Right renal cortex interstitium (tissue), 3 donors: ENCODE measurements around the gene NUP37. TPM values are rescaled to one million over a fixed set of nuclear protein-coding genes. Genes with fewer than 3 reads are reported as not detected.
"Not testable (repeated sequence)": the region's sequence is repeated elsewhere in the genome, so short reads cannot be mapped to it uniquely, and the experiment has no call there.

Experiments used
- DNase-seq, 3 donors: peaks; one replicate each; pipeline ENCODE4 v3.0.0-alpha.2; 2013; ENCODE audit warnings: low read depth in 3 of 3, low spot score in 2 of 3
- polyA plus RNA-seq, 3 donors: library from polyadenylated mRNA; unstranded; fragments of 120-200 nt; gene quantifications; one replicate each; pipeline ENCODE4 v1.2.1, GENCODE V29; 2013; ENCODE audit not compliant: insufficient read length in 3 of 3

NUP37 gene
- polyA plus RNA-seq, 3 donors = 38.9 to 39.5 (median 39.1) TPM

DNA sequence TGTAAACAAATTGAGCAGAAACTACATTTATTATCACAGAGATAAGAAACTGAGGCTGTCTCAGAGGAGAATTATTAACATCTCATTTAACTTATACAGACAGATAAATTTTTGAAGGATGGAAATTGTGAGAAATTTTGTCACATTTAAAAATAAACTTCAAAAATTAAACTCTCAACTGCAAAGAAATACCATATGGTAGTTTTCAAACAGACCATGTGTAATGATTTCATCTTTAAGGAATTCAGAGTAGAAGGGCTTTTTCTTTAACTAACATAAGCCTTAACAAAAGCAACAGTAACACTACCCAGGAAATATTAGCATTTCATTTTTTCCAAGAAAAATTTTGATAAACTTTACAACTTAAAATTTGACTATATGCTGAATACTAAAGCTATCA lies 26.6 kb downstream of the NUP37 start:
- DNase-seq = no peak

DNA sequence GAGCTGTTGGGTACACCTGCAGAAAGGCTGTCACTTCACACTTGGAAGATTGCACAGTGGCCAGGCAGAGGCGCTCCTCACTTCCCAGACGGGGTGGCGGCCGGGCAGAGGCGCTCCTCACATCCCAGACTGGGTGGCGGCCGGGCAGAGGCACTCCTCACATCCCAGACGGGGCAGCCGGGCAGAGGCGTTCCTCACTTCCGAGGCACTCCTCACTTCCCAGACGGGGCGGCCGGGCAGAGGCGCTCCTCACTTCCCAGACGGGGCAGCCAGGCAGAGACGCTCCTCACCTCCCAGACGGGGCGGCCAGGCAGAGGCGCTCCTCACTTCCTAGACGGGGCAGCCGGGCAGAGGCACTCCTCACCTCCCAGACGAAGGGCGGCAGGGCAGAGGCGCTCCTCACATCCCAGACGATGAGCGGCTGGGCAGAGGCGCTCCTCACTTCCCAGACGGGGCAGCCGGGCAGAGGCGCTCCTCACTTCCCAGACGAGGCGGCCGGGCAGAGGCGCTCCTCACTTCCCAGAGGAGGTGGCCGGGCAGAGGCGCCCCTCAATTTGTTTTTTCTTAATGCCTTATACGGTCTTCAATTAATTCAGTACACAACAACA lies 30.6 kb downstream of the NUP37 start:
- not testable (repeated sequence) for DNase-seq

DNA sequence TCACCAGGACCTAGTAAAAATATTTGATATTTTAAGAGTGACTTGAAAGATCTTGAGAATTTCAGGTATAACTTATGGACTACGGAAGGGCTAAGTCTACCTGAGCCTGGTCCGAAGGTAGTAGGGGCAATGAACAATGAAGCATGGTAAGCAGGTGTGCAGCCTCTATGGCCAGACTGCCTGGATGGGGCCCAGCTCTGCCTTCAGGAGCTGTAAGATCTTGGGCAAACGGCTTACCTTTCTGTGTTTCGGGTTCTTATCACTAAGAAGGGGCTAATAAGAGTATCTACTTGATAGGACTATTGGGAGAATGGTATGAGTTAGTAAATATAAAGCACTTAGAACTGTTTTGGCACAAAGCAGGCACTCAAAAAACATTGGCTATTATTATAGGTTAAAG lies 39.1 kb downstream of the NUP37 start:
- no peak for DNase-seq

DNA sequence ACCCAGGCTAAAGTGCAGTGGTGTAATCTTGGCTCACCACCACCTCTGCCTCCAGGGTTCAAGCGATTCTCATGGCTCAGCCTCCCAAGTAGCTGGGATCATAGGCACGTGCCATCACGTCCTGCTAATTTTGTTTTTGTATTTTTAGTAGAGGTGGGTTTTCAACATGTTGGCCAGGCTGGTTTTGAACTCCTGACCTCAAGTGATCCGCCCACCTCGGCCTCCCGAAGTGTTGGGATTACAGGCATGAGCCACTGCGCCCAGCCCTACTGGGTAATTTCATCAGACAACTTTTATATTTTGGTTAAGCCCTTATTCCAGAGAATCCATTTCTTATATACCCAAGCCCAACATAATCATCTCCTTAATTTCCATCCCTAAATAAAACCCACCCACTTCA lies 47.8 kb downstream of the NUP37 start:
- not testable (repeated sequence) for DNase-seq

DNA sequence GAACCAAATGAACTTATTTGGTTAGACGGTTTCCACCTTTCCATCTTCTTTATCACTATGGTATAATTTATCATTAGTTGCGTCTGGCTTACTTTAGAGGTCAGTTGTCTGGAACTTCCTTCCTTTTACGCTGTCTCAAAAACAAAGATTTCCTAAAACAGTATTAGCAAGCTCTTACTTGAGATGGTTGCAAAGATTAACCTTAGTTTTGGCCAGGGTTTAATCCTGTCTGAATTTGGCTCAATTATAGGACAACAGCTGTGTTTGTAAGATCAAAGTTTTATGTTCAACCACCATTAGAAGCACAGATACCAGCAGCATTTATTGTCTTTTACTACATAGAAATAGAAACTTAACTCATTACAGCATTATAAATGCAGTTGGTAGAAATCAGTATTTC lies 50.2 kb downstream of the NUP37 start:
- no peak for DNase-seq

DNA sequence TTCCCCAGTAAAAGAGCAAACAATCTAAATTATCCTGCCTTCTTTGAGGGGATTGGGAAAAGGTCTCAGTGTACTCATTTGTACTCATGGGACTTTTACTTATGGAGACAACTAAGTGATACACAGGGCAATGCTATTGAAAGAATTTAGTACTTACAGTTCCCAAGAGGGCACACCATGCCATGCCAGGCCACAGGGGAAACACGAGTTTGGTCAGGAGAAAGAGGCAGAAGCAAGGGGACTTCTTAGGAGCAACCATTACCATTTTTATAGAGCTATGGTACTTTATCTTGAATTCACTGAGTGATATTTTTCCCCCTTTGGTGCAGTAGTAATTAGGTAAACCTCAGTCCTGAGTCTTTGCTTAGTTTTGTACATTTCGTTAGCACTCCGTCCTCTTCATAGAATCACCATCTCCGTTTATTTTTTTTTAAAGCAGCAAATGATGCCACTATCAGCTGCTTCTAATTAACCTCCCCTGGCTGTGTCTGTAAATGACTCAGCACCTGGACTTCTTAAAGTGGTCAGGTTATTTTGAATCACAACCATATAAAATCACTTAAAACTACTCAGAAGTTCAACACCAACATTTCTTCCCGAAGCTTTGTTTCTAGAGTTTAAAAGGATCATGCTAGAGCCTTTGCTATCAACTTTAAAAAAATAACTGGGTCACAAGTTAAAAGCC lies 52.2 kb downstream of the NUP37 start:
- DNase-seq = no peak

DNA sequence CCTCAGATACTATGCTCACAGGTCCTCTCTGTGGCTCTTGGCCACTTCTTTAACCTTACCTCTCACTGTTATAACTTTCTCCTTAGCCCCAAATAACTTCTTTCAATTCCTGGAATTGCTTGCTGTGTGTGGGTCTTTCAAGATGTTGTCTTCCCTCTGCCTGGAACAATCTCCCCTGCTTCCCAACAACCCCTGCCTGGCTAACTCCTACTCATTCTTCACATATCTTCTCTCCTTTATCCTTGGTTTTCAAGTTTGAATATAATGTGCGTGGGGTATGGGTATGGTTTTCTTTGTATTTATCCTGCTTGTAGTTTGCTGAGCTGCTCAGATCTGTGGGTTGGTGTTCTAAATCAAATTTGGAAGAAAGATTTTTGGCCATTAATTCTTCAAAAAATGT lies 55.4 kb downstream of the NUP37 start:
- no peak for DNase-seq

DNA sequence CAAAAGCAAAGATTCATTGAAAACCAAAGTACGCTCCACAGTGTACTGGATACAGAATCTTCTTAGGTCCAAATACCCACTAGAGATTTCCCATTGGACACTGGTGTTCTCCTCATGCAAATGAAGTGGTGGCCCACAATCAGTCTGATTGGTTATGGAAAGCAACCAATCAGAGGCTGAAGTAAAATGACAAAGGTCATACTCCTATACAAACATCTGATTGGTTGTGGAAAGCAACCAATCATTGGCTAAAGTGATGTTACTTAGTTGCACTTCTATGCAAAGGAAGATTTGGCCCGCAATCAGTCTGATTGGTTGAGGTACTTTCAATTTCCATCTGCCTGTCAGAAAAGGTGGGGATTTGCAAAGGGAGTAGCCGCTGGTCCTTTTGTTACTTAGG lies 56.8 kb downstream of the NUP37 start:
- DNase-seq = no peak

DNA sequence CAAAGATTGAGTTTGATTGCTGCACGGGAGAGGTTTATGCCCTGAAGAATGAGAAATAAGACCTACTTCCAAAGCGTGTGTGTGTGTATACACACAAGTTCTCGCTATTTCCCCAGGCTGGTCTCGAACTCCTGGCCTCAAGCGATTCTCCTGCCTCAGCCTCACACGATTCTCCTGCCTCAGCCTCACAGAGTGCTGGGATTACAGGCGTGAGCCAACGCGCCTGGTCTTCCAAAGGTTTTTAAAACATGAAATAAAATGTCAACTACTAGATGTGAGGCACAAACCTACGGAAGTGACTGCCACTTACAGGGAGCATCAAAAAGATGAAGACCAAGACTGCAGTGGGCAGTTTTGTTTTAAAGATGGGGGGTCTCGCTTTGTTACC lies 57.5 kb downstream of the NUP37 start:
- DNase-seq = peak in 1 of 3 donors; percentile 2

DNA sequence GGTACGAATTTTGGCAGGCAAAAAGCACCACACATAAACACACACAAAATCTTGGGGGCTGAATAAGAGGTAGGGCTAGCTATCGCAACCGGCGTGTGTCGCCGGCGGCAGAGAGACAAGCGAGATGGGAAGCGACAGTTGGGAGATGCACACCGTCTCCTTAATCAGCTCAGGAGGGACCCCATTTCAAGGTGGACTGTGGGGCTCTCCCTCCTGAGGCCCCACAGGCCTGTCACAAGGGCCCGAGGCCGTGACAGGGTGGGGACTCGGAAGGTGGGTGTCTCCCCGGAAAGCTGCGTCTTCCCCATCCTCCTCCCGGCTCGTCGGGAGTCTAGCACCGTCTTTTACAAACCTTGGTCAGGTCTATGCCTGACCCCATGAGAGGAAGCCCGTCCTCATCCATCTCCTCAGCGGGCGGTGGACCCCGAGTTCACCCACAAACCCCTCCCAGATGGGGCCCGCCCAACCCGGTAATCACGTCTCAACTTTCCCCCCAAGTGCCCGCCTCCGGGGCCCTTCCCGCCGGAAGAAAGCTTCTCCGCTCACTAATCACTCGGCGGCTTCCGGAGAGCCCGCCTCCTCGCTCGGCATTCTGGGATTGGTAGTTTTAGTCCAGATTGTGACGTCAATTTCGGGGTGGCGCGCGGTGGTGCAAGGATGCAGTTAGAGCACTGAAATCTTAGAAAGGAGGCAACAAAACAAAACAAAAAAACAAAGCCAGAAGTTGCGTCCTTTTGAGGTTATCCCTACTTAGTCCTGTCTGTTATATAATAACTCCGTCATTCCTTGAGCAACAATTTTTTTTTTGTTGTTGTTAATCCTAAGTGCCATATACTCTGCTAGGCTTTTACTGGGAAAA lies 58.1 kb downstream of the NUP37 start, which contains the start of gene WASHC3:
Gene WASHC3 (minus strand): TSS at position 432 of the 859 bp plus-strand sequence. CDS start 29 bp downstream, at position 403.
- peak; percentile 81 to 94 (median 90) for DNase-seq

DNA sequence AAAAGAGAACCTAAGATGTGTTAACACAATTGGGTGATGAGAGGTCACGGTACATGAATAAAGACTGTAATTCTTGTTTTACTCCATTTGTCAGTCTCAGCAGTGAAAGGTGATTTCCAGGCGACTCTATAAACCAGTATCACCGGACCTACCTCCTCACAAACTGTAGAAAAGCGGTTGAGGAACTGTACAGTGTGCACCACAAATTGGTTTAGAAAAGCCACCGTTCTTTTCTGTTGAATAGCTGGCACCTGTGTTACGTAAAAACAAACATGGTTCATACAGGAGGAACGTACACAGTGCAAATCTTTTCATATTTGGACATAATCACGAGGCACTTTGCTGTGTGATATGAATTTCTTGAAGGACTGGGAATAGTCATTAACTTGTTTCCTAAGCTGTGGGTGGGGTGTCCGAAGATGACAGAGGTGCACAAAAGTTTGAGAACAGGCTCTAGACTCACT lies 58.8 kb downstream of the NUP37 start:
- peak; percentile 1 to 15 (median 10) for DNase-seq

DNA sequence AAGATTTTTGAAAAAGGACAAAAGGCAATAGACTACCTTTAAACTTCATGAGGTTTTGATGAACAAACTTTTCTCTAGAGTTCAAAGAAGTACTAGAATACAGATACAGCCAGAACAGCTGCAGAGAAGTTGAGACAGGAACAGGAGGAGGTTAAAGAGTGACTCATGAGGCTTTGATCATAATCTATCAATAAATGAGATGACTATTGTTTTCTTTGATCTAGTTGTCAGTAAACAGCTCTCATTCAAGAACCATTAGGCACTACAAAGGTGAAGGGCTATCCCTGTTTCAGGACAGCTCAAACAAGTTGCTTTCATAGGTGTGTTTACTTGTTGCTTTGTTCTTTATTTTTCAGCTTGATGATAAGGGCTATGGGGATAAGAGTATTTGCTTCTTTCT lies 60.6 kb downstream of the NUP37 start:
- no peak for DNase-seq

DNA sequence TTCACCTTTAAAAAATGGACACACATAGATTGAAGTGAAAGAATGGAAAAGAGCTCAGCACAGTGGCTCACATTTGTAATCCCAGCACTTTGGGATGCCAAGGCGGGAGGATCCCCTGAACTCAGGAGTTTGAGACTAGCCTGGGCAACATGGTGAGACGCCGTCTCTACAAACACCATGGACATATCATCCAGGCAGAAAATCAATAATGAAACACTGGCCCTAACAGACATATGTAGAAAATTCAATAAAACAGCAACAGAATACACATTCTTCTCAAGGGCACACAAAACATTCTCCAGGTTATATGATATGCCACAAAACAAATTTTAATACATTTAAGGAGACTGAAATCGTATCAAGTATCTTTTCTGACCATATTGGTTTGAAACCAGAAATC lies 65.6 kb downstream of the NUP37 start:
- DNase-seq = no peak

DNA sequence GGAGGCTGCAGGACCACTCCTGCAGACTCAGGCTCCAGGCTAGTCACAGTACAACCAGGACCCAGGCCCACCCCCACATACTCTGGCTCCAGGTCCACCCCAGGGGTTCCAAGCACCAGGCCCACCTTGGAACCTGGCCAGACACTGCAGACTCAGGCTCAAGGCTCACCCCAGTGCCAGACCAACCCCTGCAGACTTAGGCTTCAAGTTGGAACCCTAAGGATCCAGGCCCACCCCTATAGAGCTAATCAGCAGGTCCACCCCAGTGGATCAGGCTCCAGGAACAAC lies 66.9 kb downstream of the NUP37 start:
- DNase-seq = no peak

DNA sequence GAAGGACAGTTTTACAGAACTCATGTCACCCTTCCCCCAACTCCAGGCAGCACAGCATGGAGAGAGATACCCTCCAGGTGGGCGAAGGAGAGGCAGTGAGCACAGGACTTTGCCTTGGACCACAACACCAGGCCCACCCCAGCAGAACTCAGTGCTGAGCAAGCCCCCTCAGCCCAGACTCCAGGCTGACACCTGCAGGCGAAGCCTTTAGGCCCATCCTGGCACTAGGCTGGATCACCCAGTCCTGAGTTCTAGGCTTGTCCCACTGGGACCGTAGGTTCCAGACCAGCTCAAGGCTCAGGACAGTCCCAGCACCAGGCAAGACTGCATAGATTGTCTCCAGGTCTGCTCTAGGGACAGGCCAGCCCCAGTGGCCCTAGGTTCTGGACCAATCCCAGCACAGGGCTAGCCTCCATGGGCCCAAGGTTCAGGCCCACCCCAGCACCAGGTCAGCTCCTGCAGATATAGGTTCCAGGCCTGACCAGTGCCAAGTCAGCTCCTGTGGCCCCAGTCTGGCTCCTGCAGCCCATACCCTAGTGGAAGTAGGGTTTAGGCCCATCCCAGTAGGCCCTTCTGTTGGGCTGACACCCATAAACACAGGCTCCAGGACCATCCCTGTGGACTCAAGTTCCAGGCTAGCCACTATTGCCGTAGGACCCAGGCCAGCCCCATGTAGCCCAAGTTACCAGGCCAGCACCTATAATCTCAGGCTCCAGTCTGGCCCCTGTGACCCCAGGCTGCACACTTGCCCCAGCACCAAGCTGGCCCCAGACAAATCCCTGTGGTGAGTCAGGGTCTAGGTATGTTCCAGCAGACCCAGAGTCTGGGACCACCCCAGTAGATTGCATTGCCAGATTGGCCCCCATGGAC lies 67.5 kb downstream of the NUP37 start:
- no peak for DNase-seq

DNA sequence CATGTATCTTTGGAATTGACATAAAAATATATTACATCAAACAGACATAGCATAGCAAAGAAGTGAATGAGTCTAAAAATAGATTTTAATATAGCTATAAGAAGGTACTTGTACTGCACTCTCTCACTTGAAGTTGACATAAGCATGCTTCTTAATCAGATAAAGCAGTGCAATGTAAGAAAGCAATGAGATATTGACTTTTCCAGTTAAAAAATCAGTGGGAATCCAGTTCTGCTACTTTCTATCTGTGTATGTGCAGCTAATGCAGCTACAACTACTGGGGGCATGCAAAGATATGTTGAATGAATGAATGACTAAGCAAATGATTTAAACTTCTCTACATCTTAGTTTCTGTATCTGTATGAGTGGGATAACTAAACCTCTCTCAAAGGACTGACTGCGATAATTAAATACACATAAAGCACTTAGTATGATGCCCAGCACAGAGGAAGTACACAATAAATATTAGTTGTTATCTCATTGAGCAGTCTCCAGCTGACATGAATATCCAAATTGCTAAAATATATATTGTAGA lies 68.4 kb downstream of the NUP37 start:
- no peak for DNase-seq

DNA sequence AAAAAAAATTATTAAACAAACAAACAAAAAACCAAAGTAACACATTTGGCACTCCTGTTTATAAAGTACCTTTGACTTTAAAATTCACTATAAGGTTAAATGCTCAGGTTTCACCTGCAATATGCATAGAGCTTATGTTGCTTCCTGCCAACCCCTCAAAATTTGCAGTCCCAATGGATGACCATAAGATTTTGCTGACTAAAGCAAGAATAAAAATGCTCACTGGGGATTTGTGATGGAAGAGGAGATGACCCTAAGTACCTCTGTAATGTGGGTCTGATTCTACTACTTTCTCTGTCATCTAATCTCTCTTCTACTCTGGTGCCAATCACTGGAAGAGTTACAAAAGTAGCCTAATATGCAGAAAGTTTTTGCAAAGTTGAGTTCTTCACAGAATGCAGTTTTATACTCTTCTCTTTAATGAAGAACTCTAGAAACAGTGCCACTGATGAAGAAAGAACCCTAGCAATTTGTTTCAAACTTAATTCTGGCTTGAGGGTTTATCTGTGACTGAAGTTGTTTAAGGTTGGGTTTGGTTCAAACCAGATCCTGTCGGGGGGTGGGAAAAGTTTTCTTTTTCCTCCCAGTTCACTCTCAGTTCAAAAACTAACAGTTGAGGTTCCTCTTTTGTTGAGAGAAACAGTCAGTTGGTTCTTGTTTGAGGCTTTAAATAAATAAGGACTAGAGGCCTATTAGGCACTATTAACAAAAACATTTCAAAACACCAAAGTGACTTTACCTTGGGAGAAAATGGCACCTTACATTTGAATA lies 69.1 kb downstream of the NUP37 start:
- DNase-seq = no peak

DNA sequence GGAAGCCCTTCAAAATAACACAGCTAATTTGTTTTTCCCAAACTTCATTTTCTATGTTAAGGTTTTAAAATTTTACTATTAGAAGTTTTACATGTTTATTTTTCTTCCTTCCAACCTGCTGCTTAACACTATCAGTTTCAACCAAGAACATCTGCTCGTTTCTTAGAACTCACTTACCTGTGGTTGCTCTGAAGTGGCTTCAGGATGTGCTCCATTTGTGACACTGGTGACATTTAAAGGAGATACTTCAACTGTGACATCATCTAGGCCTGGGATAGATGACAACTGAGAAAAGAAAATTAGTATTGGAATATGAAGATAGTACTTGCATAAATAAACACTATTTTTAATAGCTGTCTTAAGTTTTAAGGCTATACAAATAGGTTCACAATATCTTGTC lies 76.0 kb downstream of the NUP37 start:
- DNase-seq = no peak

DNA sequence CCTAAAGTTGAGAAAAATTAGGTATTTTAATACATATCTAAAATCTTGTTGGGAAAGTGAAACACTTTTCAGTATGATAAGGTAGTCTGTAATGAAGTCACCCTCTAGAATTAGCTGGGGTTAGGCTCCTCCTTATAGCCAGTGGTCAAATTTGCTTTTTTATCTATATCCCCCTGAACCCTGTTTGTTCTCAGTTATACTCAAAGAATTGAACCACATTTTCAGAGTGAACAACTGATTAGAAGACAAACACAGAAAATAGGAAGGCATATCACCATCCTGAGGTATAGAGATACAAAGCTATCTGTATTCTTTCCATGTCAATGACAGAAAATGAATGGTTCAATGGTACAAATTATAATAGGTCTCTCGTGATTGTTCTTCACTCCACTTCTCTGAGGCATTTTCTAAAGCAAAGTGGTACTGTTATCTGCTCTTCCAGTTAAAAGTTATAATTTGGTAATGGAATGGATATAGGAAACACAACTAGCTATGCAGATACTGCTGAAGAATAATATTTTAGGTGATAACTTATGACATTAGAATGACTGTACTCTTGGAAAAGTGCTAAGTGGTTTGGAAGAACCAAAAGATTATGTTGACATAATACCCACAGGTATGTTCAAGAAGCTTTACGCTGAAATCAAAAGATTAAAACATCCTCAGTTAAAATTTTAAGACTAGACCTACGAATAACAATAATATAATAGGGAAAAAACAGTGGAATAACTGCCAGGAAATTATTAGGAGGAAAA lies 85.7 kb downstream of the NUP37 start:
- DNase-seq = no peak
